Renal pelvis (tissue), 4 donors: ENCODE results near the gene C1QTNF6. TPM values are rescaled to one million over a fixed set of nuclear protein-coding genes. Genes with fewer than 3 reads are reported as not detected.

Source experiments
- DNase-seq: peaks from one replicate; pipeline ENCODE4 v3.0.0-alpha.2; 2013
- polyA plus RNA-seq, 3 donors: library from polyadenylated mRNA; unstranded; fragments of 120-200 nt; gene quantifications; one replicate each; pipeline ENCODE4 v1.2.1, GENCODE V29; 2013; ENCODE audit not compliant: insufficient read length in 3 of 3

C1QTNF6 gene
- polyA plus RNA-seq, 3 donors: 32.3 to 38.8 (median 34.5) TPM

- no peak for DNase-seq
These were observed 20.7 kb downstream of the C1QTNF6 start for GRCh38 chr22:37167176-37167980.

DNA sequence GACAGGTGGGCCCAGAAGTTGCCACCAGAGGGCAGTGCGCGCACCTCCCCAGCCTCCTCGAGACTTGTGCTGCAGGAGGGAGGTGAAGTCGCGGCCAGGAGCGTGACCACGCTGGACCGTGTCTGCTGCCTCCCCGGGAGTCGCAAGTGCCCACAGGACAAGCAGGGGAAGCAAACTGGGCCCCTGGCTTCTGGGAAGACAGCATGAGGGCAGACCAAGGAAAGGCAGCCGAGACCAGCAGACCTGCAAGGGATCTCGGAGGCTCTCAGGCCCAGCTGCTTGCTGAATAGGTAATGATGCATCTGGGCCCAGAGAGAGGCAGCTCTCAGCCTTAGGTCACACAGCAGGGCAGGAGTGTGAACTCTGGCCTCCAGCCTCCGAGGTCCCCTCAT, 21.4 kb downstream of the C1QTNF6 start:
- peak; percentile 73 for DNase-seq

DNA sequence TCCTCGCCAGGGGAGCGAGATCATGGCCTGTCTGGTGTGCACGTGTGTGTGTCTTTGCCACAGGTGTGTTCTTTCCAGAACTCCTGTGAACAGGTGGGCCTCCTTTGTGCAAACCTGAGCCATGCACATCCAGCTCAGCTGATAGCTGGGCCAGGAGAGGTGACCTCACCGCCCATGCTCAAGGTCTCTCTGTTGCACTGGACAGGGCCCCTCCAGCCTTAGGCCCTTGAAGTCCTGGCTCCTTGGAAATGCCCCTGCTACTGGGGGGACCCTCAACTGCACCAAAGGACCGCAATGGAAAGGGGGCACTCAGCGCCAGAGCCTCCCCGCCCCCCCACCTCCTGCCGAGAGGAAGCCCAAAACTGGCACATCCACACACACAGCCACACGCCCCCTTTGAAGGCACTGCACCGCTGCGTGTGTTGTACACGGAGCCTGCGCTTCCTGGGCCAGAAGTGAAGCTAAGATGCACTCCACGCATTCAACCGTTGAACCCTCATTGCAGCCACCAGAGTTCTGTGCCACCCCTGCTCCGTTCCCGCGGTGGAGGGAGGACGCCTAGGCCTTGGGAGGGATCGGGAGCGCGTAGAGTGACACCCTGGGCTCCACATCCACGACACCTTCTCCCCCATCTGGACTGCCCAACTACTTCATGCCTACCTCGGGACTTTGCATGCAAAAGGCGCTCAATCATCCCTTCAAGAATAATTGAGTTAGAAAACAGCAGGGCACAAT, 21.9 kb downstream of the C1QTNF6 start:
- no peak for DNase-seq

- no peak for DNase-seq
These were observed 23.0 kb downstream of the C1QTNF6 start for GRCh38 chr22:37165066-37165465.

DNA sequence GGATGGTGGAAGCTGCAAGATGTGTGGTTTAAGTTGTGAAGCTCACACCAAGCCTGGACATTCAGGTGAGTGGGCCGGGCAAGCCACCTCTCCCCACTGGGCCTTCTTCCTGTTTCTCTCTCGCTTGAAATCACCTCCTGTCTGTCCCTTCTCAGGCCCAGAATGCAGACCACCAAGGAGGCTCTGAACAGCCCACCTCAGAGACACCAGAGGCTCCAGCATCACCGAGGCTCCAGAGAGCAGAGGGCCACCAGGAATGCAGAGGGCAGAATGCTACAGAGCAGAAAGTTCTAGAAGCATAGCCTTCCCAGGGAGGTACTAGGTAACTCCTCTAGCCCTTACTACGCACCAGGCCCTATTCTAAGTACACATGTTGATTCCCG, 23.6 kb downstream of the C1QTNF6 start:
- no peak for DNase-seq

- DNase-seq: no peak
These were observed 24.2 kb downstream of the C1QTNF6 start for GRCh38 chr22:37163575-37164504.

- no peak for DNase-seq
These were observed 25.0 kb downstream of the C1QTNF6 start for GRCh38 chr22:37163096-37163489.

GRCh38 chr22:37162221-37163095, 25.6 kb downstream of the C1QTNF6 start:
- DNase-seq: no peak

- DNase-seq: no peak
These were observed 26.6 kb downstream of the C1QTNF6 start for GRCh38 chr22:37161443-37161842.

GRCh38 chr22:37160027-37160426, 28.0 kb downstream of the C1QTNF6 start:
- DNase-seq: no peak

DNA sequence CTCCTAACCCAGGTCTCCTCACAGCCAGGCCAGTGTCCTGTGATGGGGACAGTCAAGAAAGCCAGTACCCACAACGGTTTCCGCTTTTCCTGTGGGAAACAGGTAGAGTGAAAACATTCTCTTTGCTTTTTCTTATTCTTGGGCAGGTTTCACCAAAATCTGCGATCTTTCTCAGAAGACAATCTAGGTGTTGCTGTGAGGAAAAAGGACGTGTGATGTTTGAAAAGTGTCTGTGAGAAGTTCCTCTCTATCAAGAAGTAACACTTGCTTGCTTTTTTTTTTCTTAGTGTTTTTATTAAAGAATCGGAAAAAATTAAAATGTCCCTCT, 29.1 kb downstream of the C1QTNF6 start:
- DNase-seq: no peak

- no peak for DNase-seq
These were observed 30.3 kb downstream of the C1QTNF6 start for GRCh38 chr22:37157516-37158285.

- no peak for DNase-seq
These were observed 31.2 kb downstream of the C1QTNF6 start for GRCh38 chr22:37156686-37157435.

DNA sequence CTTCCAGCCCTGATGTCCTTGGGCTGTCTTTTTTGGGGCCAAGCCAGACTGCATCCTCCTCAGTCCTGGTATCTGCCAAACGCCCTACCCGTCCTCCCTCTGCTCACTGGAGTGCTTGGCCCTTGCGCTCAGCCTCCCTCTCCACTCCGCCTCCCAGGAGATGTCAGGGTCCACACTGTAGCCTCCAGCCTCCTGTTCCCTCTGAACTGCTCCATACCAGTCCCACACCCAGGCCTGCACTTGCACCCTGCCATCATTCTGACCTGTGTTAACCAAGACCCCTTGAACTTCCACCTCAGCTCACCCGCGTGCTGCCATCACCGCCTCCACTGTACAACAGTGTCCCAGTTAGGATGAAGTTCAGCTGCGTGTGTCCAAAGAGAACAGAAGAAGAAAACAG, 32.1 kb downstream of the C1QTNF6 start:
- DNase-seq: no peak

GRCh38 chr22:37154925-37155712, 32.9 kb downstream of the C1QTNF6 start:
- no peak for DNase-seq

- no peak for DNase-seq
These were observed 34.1 kb downstream of the C1QTNF6 start for GRCh38 chr22:37153901-37154300.

DNA sequence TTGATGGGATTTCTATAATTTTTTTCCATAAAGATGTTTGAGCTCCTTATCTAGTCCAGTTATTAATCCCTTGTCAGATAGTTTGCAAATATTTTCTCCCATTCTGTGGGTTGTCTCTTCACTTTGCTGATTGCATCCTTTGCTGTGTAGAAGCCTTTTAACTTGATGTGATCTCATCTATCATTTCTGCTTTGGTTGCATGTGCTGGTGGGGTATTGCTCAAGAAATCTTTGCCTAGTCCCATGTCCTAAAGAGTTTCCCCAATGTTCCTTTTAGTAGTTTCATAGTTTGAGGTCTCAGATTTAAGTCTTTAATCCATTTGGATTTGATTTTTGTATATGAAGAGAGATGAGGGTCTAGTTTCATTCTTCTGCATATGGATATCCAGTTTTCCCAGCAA, 36.6 kb downstream of the C1QTNF6 start:
- no peak for DNase-seq

DNA sequence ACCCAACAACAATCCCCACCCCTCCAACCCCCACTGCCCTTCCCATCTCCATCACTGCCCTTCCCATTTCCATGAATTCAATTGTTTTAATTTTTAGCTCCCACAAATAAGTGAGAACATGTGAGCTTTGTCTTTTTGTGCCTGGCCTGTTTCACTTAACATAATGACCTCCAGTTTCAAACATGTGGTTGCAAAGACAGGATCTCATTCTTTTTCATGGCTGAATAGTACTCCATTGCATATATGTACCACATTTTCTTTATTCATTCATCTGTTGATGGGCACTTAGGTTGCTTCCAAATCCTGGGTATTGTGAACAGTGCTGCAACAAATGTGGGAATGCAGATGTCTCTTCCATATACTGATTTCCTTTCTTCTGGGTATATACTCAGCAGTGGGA, 37.3 kb downstream of the C1QTNF6 start:
- no peak for DNase-seq
